Measurements from ENCODE around the gene SMG9. TPM values are rescaled to one million over a fixed set of nuclear protein-coding genes. Genes with fewer than 3 reads are reported as not detected.

Gene SMG9
- total and polyA plus RNA-seq, 2 of the 13 experiments (the other 11 are each of a cell fraction or from before 2014, with no cell fraction given): 16.1 to 18.7 TPM

- no peak for TF ChIP-seq SRY (CRISPR knock-in tag; IDR thresholded peaks at IDR 0.05)
- TF ChIP-seq KDM6A (CRISPR knock-in tag; IDR thresholded peaks at IDR 0.05; ENCODE audit: low read depth): no peak
These were observed 13.7 kb upstream of the SMG9 start (continued) for GRCh38 chr19:43768273-43769050.

- BruUV-seq (replicated peaks): no TSS peak
- CTCF ChIA-PET (ENCODE audit: low intra/inter-chr PET ratio, low total read pairs): no interaction called here
These were observed 13.1 kb upstream of the SMG9 start for GRCh38 chr19:43767818-43768217.

GRCh38 chr19:43767316-43767715 is 12.6 kb upstream of the SMG9 start:
- no peaks in the 10 kb centered on the region for H3K79me2 ChIP-seq (ENCODE audit: insufficient read depth, low read length)
- no peak overlapping the region for H3K4me3 ChIP-seq (replicated peaks in 1 of 3; ENCODE audit: insufficient read depth in 1 of 3, low read depth in 2 of 3, low read length in 3 of 3)
- DNase-seq (ENCODE audit: low spot score): no peak
- POLR2A ChIA-PET: interaction anchor here (1.6 kb wide), 1 partner anchor 12 kb away, joined by 4 read pairs; the partner anchor contains the start of gene SMG9
- no peak for FAIRE-seq
- H3K27ac ChIP-seq (ENCODE audit: extremely low read length, insufficient read depth, low read length): no peak overlapping the region
- no peak; the same call in 2 of the 3 replicates for ATAC-seq
- 90% methylated on average over 2 of the region's 7 CpGs for WGBS (ENCODE audit: low lambda C conversion rate)
- CTCF ChIA-PET (ENCODE audit: low intra/inter-chr PET ratio, low total read pairs): interaction anchor here (1.2 kb wide), 1 partner anchor 18 kb away, joined by 4 read pairs; no protein-coding TSS in a partner anchor
- H3K4me2 ChIP-seq (ENCODE audit: low read depth, low read length): no peak overlapping the region
- no peaks in the 10 kb centered on the region for H4K20me1 ChIP-seq (ENCODE audit: insufficient read depth, low read length)
- no peak overlapping the region for H2AFZ ChIP-seq (ENCODE audit: low read length)
- no peaks in the 10 kb centered on the region for H3K27me3 ChIP-seq (ENCODE audit: control insufficient read depth in 1 of 2, insufficient read depth in 2 of 2, low read length in 2 of 2)
- BruUV-seq (replicated peaks): no TSS peak
- in situ Hi-C loops (cut with HindIII; ENCODE audit: extremely low pct_ligation_motif_present, low pct_unique_long_range_greater_than_20kb): no loop called here
- no peaks in the 10 kb centered on the region for H3K9me3 ChIP-seq (ENCODE audit: low read length)
- H3K36me3 ChIP-seq (replicated peaks in 1 of 2; ENCODE audit: control insufficient read depth in 1 of 2, insufficient read depth in 2 of 2, low read length in 2 of 2): no peaks in the 10 kb centered on the region
- intact Hi-C loops (cut with micrococcal nuclease; ENCODE audit: unreplicated experiment): loop anchor here (10.0 kb wide), 1 partner anchor 103 kb away; no protein-coding TSS in a partner anchor
- no peak overlapping the region for H3K9ac ChIP-seq (ENCODE audit: insufficient read depth, low read depth, low read length)
- H3K4me1 ChIP-seq (ENCODE audit: insufficient read depth, low read length): peaks cover 16% of the 10 kb centered on the region; the same call in 1 of the 2 replicates
- no peak for TF ChIP-seq SKIL (CRISPR knock-in tag; IDR thresholded peaks at IDR 0.05; ENCODE audit: borderline replicate concordance)
- no peak for TF ChIP-seq RFX5 (IDR thresholded peaks at IDR 0.05; ENCODE audit: low read depth, low read length)
- no peak for TF ChIP-seq ATF5 (CRISPR knock-in tag; IDR thresholded peaks at IDR 0.05; ENCODE audit: low read depth)
- TF ChIP-seq PHF8 (CRISPR knock-in tag; IDR thresholded peaks at IDR 0.05): no peak
- TF ChIP-seq ISL2 (CRISPR knock-in tag; IDR thresholded peaks at IDR 0.05): no peak
- TF ChIP-seq KDM6A (CRISPR knock-in tag; IDR thresholded peaks at IDR 0.05; ENCODE audit: low read depth): no peak
- no peak for TF ChIP-seq ATF7-NPFF (CRISPR knock-in tag; IDR thresholded peaks at IDR 0.05; ENCODE audit: low read depth)
- no peak for TF ChIP-seq ZFP36L2 (CRISPR knock-in tag; IDR thresholded peaks at IDR 0.05)
- no peak for TF ChIP-seq ZNF747 (CRISPR knock-in tag; IDR thresholded peaks at IDR 0.05; ENCODE audit: borderline replicate concordance)
- TF ChIP-seq ETV5 (CRISPR knock-in tag; IDR thresholded peaks at IDR 0.05; ENCODE audit: borderline replicate concordance): no peak

More at GRCh38 chr19:43767818-43768217, 13.1 kb upstream of the SMG9 start:
- 0 out of 5 replicates have a peak, but pooled peaks cover 0 to under 1% of the 10 kb centered on the region in 2 experiments for H3K27me3 ChIP-seq (ENCODE audit: control insufficient read depth in 1 of 2, insufficient read depth in 2 of 2, low read length in 2 of 2)
- in situ Hi-C loops (cut with HindIII; ENCODE audit: extremely low pct_ligation_motif_present, low pct_unique_long_range_greater_than_20kb) (no loop called here), intact Hi-C loops (cut with micrococcal nuclease; ENCODE audit: unreplicated experiment) (loop anchor here (10.0 kb wide), 1 partner anchor 103 kb away; no protein-coding TSS in a partner anchor)
- POLR2A ChIA-PET: interaction anchor here (1.6 kb wide), 1 partner anchor 13 kb away, joined by 4 read pairs; the partner anchor contains the start of gene SMG9
- H3K27ac ChIP-seq (ENCODE audit: extremely low read length, insufficient read depth, low read length): no peak overlapping the region
- no peak overlapping the region for H3K4me2 ChIP-seq (ENCODE audit: low read depth, low read length)
- no peak overlapping the region for H3K4me3 ChIP-seq (replicated peaks in 1 of 3; ENCODE audit: insufficient read depth in 1 of 3, low read depth in 2 of 3, low read length in 3 of 3)
- no peak for ATAC-seq
- peaks cover 16% of the 10 kb centered on the region; the same call in 1 of the 2 replicates for H3K4me1 ChIP-seq (ENCODE audit: insufficient read depth, low read length)
- H3K36me3 ChIP-seq (replicated peaks in 1 of 2; ENCODE audit: control insufficient read depth in 1 of 2, insufficient read depth in 2 of 2, low read length in 2 of 2): no peaks in the 10 kb centered on the region
- H3K9ac ChIP-seq (ENCODE audit: insufficient read depth, low read depth, low read length): no peak overlapping the region
- no peaks in the 10 kb centered on the region for H3K9me3 ChIP-seq (ENCODE audit: low read length)
- DNase-seq (ENCODE audit: low spot score): no peak
- TF ChIP-seq FOXC1 (CRISPR knock-in tag; IDR thresholded peaks at IDR 0.05; ENCODE audit: borderline replicate concordance): no peak
- TF ChIP-seq ZNF224 (CRISPR knock-in tag; IDR thresholded peaks at IDR 0.05): no peak
- TF ChIP-seq FOXO1 (CRISPR knock-in tag; IDR thresholded peaks at IDR 0.05): no peak
- no peak for TF ChIP-seq PHF8 (CRISPR knock-in tag; IDR thresholded peaks at IDR 0.05)
- no peak for FAIRE-seq
- 0% methylated on average over 1 of the region's 1 CpG for WGBS (ENCODE audit: low lambda C conversion rate)
- H4K20me1 ChIP-seq (ENCODE audit: insufficient read depth, low read length): no peaks in the 10 kb centered on the region
- H2AFZ ChIP-seq (ENCODE audit: low read length): no peak overlapping the region
- H3K79me2 ChIP-seq (ENCODE audit: insufficient read depth, low read length): no peaks in the 10 kb centered on the region

All from HepG2 (cell line).